HL-60/S4 treated with phorbol 12-myristate 13-acetate at 8.2 ng/mL for 4 days and 3 days (cell line): ENCODE measurements around the gene PIGH.
"Not testable (repeated sequence)": the region's sequence is repeated elsewhere in the genome, so short reads cannot be mapped to it uniquely, and the experiment has no call there.

Experiments
- in situ Hi-C: fragments of 300-500 bp; cut with MboI; formaldehyde crosslinking; loops from 2 replicates; pipeline ENCODE4 v1.15.0; 2022; ENCODE audit warnings: low sequenced_read_pairs

The PIGH gene

GRCh38 chr14:67599698-67600561, at the start of gene PIGH:
TSS of gene PIGH (minus strand) at chr14:67600268. CDS start at chr14:67600203, 65 bp downstream.
- in situ Hi-C loops = loop anchor here (25.0 kb wide), 1 partner anchor 112 kb away; the partner anchor contains the start of gene RDH12

- in situ Hi-C loops = no loop called here
Observed at GRCh38 chr14:67646131-67646530, 46.1 kb upstream of the PIGH start.

- in situ Hi-C loops = no loop called here
Observed at GRCh38 chr14:67645414-67645813, 45.3 kb upstream of the PIGH start.

- in situ Hi-C loops = no loop called here
Observed at GRCh38 chr14:67644428-67644827, 44.4 kb upstream of the PIGH start.

- in situ Hi-C loops = no loop called here
Observed at GRCh38 chr14:67643713-67644112, 43.6 kb upstream of the PIGH start.

GRCh38 chr14:67641902-67642749, 42.1 kb upstream of the PIGH start:
- in situ Hi-C loops = no loop called here

GRCh38 chr14:67641480-67641879, 41.4 kb upstream of the PIGH start:
- in situ Hi-C loops = no loop called here

- in situ Hi-C loops = no loop called here
Observed at GRCh38 chr14:67638642-67639041, 38.6 kb upstream of the PIGH start.

GRCh38 chr14:67636361-67636919, 36.4 kb upstream of the PIGH start:
- in situ Hi-C loops = no loop called here

GRCh38 chr14:67633451-67634147, 33.5 kb upstream of the PIGH start:
- in situ Hi-C loops = no loop called here

- in situ Hi-C loops = no loop called here
Observed at GRCh38 chr14:67630938-67631337, 30.9 kb upstream of the PIGH start.

- in situ Hi-C loops = no loop called here
Observed at GRCh38 chr14:67630186-67630585, 30.1 kb upstream of the PIGH start.

GRCh38 chr14:67627519-67627918, 27.5 kb upstream of the PIGH start:
- in situ Hi-C loops = no loop called here

GRCh38 chr14:67626131-67626530, 26.1 kb upstream of the PIGH start:
- in situ Hi-C loops = not testable (repeated sequence)

GRCh38 chr14:67623114-67623513, 23.0 kb upstream of the PIGH start:
- in situ Hi-C loops = no loop called here

- in situ Hi-C loops = no loop called here
Observed at GRCh38 chr14:67622675-67623074, 22.6 kb upstream of the PIGH start.

GRCh38 chr14:67620217-67620785, 20.2 kb upstream of the PIGH start:
- in situ Hi-C loops = no loop called here

- in situ Hi-C loops = no loop called here
Observed at GRCh38 chr14:67619446-67620216, 19.6 kb upstream of the PIGH start, which contains the start of gene ARG2. TSS of gene ARG2 (plus strand) at chr14:67619920. CDS start at chr14:67619978, 58 bp downstream.

GRCh38 chr14:67618617-67619063, 18.6 kb upstream of the PIGH start:
- in situ Hi-C loops = no loop called here

- in situ Hi-C loops = no loop called here
Observed at GRCh38 chr14:67610491-67610890, 10.4 kb upstream of the PIGH start.
